ENCODE measurements around the gene MACROD2.

DNA sequence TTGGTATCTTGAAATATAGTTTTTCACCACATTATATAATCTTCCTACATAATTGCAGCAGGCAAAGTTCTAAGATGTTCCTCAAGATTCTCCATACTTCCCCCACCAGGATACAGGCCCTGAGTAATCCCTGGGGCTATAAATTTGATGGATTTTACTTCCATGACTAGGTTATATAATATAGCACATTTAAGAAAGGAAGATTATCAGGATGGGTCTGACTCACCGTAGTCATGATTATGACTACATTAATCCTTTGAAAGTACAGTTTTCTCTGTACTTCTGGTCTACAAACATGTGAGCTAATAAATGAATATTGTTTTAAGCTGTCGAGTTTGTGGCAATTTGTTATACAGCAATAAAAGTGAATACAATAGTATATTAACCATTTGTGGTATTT is 122.5 kb downstream of the MACROD2 start:
- no peak for TF ChIP-seq POLR2A (IDR thresholded peaks at IDR 0.05)
- TF ChIP-seq, protein P1, sequence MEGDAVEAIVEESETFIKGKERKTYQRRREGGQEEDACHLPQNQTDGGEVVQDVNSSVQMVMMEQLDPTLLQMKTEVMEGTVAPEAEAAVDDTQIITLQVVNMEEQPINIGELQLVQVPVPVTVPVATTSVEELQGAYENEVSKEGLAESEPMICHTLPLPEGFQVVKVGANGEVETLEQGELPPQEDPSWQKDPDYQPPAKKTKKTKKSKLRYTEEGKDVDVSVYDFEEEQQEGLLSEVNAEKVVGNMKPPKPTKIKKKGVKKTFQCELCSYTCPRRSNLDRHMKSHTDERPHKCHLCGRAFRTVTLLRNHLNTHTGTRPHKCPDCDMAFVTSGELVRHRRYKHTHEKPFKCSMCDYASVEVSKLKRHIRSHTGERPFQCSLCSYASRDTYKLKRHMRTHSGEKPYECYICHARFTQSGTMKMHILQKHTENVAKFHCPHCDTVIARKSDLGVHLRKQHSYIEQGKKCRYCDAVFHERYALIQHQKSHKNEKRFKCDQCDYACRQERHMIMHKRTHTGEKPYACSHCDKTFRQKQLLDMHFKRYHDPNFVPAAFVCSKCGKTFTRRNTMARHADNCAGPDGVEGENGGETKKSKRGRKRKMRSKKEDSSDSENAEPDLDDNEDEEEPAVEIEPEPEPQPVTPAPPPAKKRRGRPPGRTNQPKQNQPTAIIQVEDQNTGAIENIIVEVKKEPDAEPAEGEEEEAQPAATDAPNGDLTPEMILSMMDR (IDR thresholded peaks at IDR 0.05): no peak

All from ovary (tissue), 3 donors.